NCI-H82 (cell line): Measurements from ENCODE around the gene ATOSB.

Experiments used
- DNase-seq: peaks from one replicate; lab custom pipeline; 2025; lab: John Stamatoyannopoulos, UW

Gene ATOSB

DNA sequence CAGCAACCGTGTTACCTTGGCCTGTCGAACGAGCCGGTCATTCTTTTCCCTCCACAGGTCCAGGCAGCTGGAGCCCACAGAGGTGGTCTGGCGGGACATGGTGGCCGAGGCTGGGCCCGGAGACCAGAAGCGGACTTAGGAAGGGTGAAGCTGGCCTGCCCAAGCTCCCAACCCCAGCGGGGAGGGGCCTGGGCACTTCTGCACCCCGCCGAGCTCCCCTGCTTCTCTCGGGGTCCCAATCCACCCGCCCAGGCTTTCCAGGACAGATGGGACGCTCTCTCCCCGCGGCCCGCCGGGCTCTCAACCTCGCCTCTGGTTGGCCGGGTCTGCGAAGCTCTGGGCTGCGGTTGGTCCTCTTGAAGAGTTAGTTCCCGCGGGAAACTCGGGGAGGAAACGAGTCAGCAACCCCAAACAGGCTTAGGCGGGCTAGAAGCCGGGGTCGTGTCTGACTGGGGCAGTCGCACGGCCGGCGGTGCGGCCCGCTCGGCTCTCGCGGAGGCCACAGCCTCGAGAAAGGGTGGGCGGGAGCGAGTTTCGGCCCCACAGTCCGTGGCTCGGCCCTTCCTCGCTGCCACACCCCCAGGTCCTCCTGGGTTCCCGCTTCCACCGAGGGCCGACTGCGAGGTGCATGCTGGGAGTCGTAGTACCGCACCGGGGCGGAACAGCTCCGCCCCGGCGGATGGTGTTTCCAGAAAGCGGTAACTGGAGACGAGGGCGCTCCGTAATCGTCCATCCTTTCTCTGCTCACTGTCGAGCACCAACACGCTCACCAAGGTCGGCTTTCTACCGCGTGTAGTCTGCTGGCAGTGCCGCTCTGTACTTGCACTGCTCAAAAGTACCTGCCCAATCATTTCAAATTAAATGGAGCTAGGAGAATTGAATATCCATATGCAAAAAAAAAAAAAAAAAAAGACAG is 36.0 kb downstream of the ATOSB start, which contains the start of gene FANCG:
FANCG (minus strand) TSS at position 517 of the 916 bp plus-strand sequence; CDS start at position 99, 418 bp downstream.
- DNase-seq: peak; percentile 94

DNA sequence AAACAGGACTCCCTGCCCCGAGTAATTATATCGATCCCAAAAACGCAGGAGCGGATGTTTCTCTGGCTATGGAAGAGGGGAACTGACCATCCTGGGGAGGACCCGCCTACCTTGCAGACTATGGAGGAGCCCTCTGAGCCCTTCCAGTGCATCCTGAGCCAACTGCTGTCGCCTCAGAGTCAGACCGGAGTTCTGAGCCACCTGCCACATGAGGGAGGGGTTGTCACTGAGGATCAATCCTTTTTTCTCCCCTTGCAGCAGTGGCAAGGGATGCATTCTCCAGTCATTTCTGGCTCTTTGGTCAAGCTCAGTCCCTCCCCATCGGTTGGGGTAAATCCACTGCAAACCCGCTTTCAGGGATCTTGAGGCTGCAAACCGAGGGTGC is 36.6 kb downstream of the ATOSB start:
- peak; percentile 65 for DNase-seq

- no peak for DNase-seq
Observed at GRCh38 chr9:35078066-35078465, 37.6 kb downstream of the ATOSB start.

- DNase-seq: no peak
Observed at GRCh38 chr9:35076848-35077247, 38.8 kb downstream of the ATOSB start.

- DNase-seq: no peak
Observed at GRCh38 chr9:35075358-35075757, 40.3 kb downstream of the ATOSB start.

GRCh38 chr9:35074791-35075190 is 40.9 kb downstream of the ATOSB start:
- no peak for DNase-seq

DNA sequence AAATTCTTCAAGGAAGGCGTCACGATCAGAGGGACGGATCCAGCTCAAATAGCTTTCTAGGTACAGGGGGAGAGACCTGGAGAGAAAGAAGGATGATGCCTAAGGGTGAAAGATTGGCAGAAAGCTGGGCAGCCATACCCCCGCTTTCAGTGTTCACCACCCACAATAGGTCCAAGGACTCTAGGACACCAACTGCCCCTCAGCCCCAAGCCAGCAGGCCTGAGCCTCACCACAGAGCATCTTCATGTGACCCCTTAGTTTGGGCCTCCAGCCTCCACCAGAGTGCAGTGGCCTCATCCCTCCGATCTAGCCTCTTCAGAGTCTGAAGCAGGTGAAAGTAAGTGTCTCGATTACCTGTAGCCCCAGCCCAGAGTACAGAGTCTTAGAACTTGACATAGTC is 41.5 kb downstream of the ATOSB start:
- no peak for DNase-seq

- no peak for DNase-seq
Observed at GRCh38 chr9:35073279-35073612, 42.4 kb downstream of the ATOSB start.

- DNase-seq: peak; percentile 99
Observed at GRCh38 chr9:35072461-35073278, 43.0 kb downstream of the ATOSB start, which contains the start of gene VCP. Gene VCP (minus strand): TSS chr9:35072625. CDS start chr9:35072353, 272 bp downstream.

- peak; percentile 82 for DNase-seq
Observed at GRCh38 chr9:35071814-35072460, 43.7 kb downstream of the ATOSB start.

DNA sequence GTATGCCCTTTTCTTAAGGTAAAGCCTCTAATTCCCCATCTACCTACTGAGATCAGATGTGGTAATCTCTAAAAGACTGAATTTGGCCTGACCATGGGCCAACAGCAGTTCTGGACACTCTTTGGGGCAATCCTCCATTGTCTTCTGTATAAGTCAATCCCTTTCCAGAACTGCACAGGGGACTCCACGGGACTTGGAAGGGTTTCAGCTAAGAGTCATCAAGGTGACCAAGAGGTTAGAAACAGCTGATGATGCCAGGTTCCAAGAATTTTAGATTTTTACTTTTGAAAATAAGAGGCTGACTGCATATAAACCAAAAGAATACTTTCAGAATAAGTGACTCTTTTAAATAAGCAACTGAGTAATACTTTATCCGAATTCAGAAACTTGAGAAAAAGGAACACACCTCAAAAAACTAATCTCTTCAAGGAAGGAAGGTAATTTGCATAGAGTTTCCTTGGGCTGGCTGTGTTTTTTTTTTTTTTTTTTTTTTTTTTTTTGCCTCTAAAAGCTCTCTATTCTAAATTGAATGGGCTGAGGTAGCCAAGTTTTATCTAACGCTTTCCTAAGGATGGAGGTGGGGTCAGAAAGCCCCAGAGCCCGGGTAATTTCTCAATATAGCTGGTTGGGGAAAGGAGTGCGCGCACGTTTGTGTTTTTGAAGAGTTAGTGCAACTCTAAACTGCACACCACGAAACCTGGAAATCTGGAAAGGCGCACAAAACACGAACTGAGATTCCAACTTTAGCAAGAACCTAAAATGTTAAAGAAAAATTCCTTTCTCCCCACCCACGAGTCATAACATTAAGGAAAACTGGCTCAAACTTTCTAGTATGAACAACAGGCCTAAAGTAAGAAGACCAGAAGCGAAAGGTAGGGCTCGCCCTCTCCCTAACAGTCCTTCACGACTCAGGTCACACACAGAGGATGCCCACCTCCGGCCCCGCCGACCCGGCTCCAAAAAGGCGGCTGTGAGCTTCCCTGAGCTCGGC is 44.5 kb downstream of the ATOSB start:
- no peak for DNase-seq

- no peak for DNase-seq
Observed at GRCh38 chr9:35069020-35069419, 46.6 kb downstream of the ATOSB start.

GRCh38 chr9:35067056-35067455 is 48.6 kb downstream of the ATOSB start:
- no peak for DNase-seq

- DNase-seq: no peak
Observed at GRCh38 chr9:35060548-35061207, 55.0 kb downstream of the ATOSB start.

DNA sequence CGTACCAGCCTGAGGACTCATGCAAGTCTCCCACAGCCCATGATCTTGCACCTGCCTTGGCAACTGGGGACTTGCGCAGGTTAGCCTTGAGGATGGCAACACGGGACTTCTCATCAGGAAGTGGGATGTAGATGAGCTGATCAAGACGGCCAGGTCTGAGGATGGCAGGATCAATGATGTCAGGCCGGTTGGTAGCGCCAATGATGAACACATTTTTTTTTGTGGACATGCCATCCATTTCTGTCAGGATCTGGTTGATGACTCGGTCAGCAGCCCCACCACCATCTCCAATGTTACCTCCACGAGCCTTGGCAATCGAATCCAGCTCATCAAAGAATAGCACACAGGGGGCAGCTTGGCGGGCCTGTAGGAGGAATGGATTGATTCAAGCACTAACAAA is 56.2 kb downstream of the ATOSB start:
- DNase-seq: no peak

- no peak for DNase-seq
Observed at GRCh38 chr9:35057271-35057620, 58.4 kb downstream of the ATOSB start.

- no peak for DNase-seq
Observed at GRCh38 chr9:35056571-35057270, 58.9 kb downstream of the ATOSB start.

GRCh38 chr9:35054871-35055644 is 60.6 kb downstream of the ATOSB start:
- DNase-seq: no peak

DNA sequence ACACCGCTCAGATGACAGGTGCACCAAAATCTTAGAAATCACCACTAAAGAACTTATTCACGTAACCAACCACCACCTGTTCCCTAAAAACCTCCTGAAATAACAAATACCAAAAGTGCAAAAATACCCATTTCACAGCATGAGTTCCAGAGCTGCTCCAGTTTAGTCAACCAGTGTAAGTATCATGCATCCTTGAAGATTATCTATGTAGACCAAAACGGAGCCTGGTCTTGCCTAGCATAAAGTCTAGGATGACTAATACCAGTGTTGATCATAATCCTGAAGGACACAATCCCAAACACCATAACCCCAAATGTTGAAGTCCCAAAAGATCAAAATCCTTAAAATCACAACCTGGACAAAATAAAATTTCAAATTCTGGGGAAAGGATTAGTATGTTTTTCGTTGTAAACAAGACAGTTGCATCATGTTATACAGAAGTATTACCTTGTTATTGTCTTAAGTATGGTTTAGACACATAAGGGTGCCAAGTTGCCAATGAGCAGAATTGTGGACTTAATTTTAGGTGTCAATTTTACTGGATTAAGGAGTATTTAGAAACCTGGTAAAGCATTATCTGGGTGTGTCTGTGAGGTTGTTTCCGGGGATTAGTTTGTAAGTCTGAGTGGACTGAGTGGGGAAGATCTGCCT is 61.4 kb downstream of the ATOSB start:
- no peak for DNase-seq
